ENCODE results near the gene NFATC2.

DNA sequence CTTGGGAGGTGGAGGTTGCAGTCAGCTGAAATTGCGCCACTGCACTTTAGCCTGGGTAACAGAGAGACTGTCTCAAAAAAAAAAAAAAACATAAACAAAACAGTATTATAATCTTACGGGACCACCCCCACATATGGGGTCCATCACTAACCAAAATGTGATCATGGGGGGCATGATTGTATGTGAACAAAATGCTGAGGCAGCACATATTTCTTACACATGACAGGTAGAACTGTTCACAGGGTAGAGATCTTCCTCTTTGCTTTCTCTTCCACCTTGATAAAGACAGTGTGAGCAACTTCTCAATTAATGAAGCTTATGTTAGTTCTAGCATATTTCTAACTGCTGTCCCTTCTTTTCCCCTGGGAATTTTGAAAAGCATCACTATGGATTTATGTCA, 24.7 kb downstream of the NFATC2 start:
- TF ChIP-seq EZH2 (IDR thresholded peaks at IDR 0.05) = no peak
- TF ChIP-seq, protein P1, sequence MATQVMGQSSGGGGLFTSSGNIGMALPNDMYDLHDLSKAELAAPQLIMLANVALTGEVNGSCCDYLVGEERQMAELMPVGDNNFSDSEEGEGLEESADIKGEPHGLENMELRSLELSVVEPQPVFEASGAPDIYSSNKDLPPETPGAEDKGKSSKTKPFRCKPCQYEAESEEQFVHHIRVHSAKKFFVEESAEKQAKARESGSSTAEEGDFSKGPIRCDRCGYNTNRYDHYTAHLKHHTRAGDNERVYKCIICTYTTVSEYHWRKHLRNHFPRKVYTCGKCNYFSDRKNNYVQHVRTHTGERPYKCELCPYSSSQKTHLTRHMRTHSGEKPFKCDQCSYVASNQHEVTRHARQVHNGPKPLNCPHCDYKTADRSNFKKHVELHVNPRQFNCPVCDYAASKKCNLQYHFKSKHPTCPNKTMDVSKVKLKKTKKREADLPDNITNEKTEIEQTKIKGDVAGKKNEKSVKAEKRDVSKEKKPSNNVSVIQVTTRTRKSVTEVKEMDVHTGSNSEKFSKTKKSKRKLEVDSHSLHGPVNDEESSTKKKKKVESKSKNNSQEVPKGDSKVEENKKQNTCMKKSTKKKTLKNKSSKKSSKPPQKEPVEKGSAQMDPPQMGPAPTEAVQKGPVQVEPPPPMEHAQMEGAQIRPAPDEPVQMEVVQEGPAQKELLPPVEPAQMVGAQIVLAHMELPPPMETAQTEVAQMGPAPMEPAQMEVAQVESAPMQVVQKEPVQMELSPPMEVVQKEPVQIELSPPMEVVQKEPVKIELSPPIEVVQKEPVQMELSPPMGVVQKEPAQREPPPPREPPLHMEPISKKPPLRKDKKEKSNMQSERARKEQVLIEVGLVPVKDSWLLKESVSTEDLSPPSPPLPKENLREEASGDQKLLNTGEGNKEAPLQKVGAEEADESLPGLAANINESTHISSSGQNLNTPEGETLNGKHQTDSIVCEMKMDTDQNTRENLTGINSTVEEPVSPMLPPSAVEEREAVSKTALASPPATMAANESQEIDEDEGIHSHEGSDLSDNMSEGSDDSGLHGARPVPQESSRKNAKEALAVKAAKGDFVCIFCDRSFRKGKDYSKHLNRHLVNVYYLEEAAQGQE (IDR thresholded peaks at IDR 0.05; ENCODE audit: low read depth) = no peak
- no peak for TF ChIP-seq EZH2phosphoT487 (IDR thresholded peaks at IDR 0.05; ENCODE audit: borderline replicate concordance)
- no peak for TF ChIP-seq ZNF274 (IDR thresholded peaks at IDR 0.05; ENCODE audit: low read depth, low read length)
- no peak for TF ChIP-seq POLR2A (IDR thresholded peaks at IDR 0.05; ENCODE audit: borderline replicate concordance, extremely low read depth, insufficient read depth, insufficient read length)
- TF ChIP-seq, protein P2, sequence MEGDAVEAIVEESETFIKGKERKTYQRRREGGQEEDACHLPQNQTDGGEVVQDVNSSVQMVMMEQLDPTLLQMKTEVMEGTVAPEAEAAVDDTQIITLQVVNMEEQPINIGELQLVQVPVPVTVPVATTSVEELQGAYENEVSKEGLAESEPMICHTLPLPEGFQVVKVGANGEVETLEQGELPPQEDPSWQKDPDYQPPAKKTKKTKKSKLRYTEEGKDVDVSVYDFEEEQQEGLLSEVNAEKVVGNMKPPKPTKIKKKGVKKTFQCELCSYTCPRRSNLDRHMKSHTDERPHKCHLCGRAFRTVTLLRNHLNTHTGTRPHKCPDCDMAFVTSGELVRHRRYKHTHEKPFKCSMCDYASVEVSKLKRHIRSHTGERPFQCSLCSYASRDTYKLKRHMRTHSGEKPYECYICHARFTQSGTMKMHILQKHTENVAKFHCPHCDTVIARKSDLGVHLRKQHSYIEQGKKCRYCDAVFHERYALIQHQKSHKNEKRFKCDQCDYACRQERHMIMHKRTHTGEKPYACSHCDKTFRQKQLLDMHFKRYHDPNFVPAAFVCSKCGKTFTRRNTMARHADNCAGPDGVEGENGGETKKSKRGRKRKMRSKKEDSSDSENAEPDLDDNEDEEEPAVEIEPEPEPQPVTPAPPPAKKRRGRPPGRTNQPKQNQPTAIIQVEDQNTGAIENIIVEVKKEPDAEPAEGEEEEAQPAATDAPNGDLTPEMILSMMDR (IDR thresholded peaks at IDR 0.05 in 2 of 3, conservative IDR thresholded peaks at IDR 0.05 in 1 of 3; ENCODE audit: borderline replicate concordance in 1 of 3, insufficient read depth in 1 of 3, low read depth in 2 of 3, low read length in 2 of 3) = no peak
- TF ChIP-seq, protein P3, sequence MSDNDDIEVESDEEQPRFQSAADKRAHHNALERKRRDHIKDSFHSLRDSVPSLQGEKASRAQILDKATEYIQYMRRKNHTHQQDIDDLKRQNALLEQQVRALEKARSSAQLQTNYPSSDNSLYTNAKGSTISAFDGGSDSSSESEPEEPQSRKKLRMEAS (IDR thresholded peaks at IDR 0.05) = no peak
- no peak for TF ChIP-seq SP1 (IDR thresholded peaks at IDR 0.05; ENCODE audit: low read depth)
- TF ChIP-seq CEBPB (IDR thresholded peaks at IDR 0.05; ENCODE audit: low read depth) = no peak

Measured in HCT116 (cell line).